ENCODE results near the gene ABHD11.

Gene ABHD11

DNA sequence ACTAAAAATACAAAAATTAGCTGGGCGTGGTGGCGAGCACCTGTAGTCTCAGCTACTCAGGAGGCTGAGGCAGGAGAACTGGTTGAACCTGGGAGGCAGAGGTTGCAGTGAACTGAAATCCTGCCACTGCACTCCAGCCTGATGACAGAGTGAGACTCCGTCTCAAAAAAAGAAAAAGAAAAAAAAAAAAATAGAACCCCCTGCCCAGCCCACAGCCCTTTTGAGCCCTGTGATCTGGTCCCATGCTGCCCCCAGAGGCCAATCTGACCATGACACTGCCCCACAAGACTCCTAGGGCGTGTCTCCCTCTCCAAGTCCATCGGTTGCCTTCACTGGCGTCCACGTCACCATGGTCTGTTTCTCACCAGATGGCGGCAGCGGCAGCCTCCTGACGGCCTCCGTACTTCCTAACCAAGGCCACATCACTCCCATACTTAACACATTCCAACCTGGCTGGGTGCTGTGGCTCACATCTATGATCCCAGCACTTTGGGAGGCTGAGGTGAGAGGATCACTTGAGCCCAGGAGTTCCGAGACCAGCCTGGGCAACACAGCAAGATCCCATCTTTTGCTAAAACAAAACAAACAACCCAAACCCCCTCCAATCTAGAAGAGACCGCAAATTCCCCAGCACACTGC is 37.1 kb downstream of the ABHD11 start:
- peak; percentile 56 for DNase-seq (ENCODE audit: low read depth)

DNA sequence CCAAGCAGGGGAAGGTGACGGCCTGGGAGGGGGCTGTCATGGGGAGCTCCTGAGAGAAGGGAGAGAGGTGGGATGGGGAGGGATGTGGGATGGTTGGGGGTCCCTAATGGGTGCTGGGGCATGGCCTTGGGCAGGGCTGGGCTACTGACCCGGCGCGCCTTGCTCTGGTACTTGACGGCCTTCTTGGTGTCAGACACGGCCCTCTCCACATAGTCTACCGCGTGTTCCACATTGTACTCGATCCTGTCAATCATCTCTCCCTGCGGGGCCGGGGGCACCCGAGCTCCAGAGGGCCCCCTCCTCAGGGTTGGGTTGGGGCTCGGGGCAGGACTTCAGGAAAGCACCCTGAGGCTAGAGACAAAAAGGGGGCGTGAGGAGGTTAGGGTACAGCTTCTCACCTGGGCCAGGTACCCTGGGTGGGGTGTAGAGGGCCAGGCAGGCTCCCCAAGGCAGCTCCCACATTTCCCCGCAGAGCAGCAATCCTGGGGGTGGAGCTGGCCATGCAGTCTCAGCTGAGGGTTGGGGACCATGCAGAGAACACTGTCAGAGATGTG is 37.9 kb downstream of the ABHD11 start:
- no peak for DNase-seq (ENCODE audit: low read depth)

DNA sequence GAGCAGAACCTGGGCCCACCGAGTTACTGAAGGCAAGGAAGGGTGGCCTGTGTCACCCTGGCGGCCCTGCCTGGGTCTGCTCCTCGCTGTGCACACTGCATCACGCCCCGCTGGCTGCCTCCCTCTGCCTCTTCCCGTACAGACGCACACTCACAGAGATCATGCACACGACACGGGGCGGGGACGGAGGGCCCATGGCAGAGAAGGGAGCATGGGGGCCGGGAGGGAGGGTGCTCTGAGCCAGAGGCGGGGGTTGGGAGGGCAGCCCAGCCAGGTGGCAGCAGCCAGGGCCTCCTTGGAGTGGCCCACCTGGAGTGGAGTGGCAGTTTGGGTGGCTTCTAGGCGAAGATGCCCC is 38.6 kb downstream of the ABHD11 start:
- DNase-seq (ENCODE audit: low read depth) = no peak

DNA sequence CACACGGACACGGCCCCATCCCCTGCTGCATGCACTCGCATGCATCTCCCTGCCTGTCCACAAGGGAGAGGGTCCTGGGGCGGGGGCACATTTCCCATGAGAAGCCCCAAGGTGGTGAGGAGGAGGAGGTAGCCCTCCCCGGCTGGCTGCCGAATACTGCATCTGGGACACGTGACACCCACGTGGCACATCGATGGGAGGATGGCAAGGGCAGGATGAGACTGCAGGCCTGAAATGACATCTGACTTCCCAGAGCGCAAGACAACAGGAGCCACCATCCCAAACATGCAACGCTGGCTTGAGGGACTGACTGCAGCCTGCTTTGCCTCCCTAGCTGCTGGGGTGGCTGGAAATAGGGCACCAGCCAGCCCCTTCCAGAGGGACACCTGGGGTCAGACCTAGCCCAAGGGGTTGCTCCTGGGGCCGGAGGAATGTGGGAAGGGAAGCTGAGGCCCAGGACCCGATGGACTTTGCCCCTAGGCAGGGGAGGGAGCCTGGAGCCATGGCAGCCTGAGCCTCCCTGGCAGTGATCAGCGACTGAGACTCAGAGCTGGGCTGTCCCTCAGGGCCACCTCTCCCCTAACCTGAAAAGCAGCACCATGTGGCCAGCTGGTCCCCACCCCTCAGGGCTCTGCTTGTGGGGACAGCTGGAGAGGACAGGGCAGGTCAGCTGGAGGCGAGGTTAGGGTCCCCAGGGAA is 39.1 kb downstream of the ABHD11 start:
- DNase-seq (ENCODE audit: low read depth) = no peak

DNA sequence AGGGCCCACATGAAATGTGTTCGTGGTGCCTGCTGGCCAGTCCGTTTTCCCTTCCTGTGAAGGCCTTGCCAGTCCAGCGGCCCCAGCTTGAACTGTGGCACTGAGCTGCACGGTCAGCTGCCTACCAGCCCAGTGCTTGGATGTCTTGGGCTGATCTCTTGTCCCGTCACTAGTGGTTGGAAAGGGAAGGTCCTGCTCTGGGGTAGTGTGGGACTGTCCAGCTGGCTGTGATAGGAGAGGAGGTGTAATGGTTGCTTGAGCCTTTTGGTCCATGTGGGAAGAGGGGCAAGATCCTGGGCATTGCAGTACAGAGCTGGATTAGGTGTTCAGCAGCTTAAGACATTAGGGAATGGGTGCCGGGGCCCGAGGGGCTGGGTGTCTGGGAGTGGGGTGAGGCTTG is 40.2 kb downstream of the ABHD11 start:
- no peak for DNase-seq (ENCODE audit: low read depth)

DNA sequence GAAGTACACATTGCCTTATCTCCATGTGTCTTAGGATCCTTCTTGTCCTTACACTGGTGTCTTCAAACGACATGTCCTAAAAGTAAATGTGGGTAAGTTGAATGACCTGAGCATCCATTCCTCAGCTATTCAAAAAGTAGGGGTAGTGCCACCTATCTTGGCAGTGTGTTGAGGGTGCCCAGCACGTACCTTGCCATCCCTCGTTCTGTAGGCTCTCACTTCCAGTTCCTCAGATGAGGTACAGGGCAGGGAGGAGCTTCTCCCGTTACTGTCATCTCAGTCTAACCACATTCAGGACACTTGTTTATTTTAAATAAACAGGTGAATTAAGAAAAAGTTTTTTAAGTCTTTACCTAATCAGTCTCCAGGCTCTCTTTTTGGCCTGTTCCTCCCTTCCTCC is 42.2 kb downstream of the ABHD11 start:
- DNase-seq (ENCODE audit: low read depth) = no peak

DNA sequence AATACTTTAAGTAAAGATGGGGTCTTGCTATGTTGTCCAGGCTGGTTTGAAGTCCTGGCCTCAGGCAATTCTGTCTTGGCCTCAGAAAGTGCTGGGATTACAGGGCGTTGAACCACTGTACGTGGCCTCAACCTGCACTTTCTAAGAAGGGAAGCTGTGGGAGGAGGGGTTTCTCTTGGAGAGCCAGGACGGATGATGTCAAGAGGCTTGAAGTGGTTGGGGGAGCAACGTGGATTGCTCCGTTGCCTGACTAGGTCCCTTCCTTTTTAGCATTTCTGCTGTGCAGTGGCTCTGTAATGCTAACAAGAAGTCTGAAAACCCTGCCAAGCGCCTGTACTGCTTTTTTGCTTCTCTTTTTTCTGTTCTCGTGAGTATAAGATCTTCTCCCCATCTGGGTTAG is 48.0 kb downstream of the ABHD11 start:
- no peak for DNase-seq (ENCODE audit: low read depth)

DNA sequence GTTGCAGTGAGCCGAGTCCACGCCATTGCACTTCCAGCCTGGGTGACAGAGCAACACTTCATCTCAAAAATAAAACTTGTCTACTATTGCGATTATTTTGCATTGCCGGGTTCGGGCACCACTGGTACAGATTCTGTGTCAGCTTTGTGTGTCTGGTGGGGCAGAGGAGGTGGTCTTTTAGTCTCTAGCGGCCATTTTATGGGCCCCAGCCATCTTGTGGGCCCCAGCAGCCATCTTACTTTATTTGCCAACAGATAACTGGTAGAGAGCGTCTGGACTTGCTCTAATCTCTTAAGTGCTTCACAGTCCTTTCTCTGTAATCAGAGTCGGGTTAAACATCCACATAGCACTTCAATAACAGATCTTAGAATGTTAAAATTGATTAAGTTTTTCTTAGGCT is 50.3 kb downstream of the ABHD11 start:
- DNase-seq (ENCODE audit: low read depth) = no peak
